Limb (tissue), 2 donors: ENCODE data around the gene HTR6.

Experiments
- DNase-seq, 2 donors: peaks; one replicate each; pipeline ENCODE4 v3.0.0-alpha.2; 2016; ENCODE audit errors: extremely low spot score in 2 of 2

Gene HTR6

GRCh38 chr1:19656134-19656779 is 8.4 kb upstream of the HTR6 start:
- peak in 1 of 2 donors; percentile 22 for DNase-seq

- DNase-seq, result no peak
Measured at GRCh38 chr1:19656780-19657466, 7.8 kb upstream of the HTR6 start.

GRCh38 chr1:19657511-19657910 is 7.2 kb upstream of the HTR6 start:
- no peak for DNase-seq

GRCh38 chr1:19658186-19658585 is 6.5 kb upstream of the HTR6 start:
- no peak for DNase-seq

GRCh38 chr1:19661721-19662228 is 2.9 kb upstream of the HTR6 start:
- DNase-seq, result no peak

GRCh38 chr1:19662313-19662712 is 2.4 kb upstream of the HTR6 start:
- DNase-seq, result no peak

- no peak for DNase-seq
Measured at GRCh38 chr1:19665186-19665495, 466 bp downstream of the HTR6 start.

GRCh38 chr1:19665496-19666465 is 1.1 kb downstream of the HTR6 start:
- DNase-seq, result no peak

- DNase-seq, result no peak
Measured at GRCh38 chr1:19668888-19669287, 4.2 kb downstream of the HTR6 start.

GRCh38 chr1:19670787-19671186 is 6.1 kb downstream of the HTR6 start:
- no peak for DNase-seq

- DNase-seq, result no peak
Measured at GRCh38 chr1:19672237-19672636, 7.6 kb downstream of the HTR6 start.

- no peak for DNase-seq
Measured at GRCh38 chr1:19675797-19676196, 11.1 kb downstream of the HTR6 start.

- DNase-seq, result peak; percentile 61 to 76
Measured at GRCh38 chr1:19676438-19676922, 11.8 kb downstream of the HTR6 start.

GRCh38 chr1:19678493-19678892 is 13.8 kb downstream of the HTR6 start:
- no peak for DNase-seq

GRCh38 chr1:19678931-19679453 is 14.3 kb downstream of the HTR6 start:
- no peak for DNase-seq

GRCh38 chr1:19679691-19680090 is 15.0 kb downstream of the HTR6 start:
- no peak for DNase-seq

- DNase-seq, result no peak
Measured at GRCh38 chr1:19680644-19681043, 16.0 kb downstream of the HTR6 start.

GRCh38 chr1:19682257-19682656 is 17.6 kb downstream of the HTR6 start:
- no peak for DNase-seq

GRCh38 chr1:19682901-19683300 is 18.2 kb downstream of the HTR6 start:
- no peak for DNase-seq

GRCh38 chr1:19683351-19683750 is 18.7 kb downstream of the HTR6 start:
- DNase-seq, result no peak

- no peak for DNase-seq
Measured at GRCh38 chr1:19684677-19685076, 20.0 kb downstream of the HTR6 start.

GRCh38 chr1:19685994-19686393 is 21.3 kb downstream of the HTR6 start:
- no peak for DNase-seq
